K562 (cell line): ENCODE measurements around the gene VDAC2. TPM values are rescaled to one million over a fixed set of nuclear protein-coding genes. Genes with fewer than 3 reads are reported as not detected.

Experiments used
- ARID4B ChIP-seq: sonication (generic); formaldehyde crosslinking; IDR thresholded peaks from 2 replicates; pipeline ENCODE4 v1.8.0; 2022; ENCODE audit warnings: mild to moderate bottlenecking, missing genetic modification reagents
- BRF1 ChIP-seq: IDR thresholded peaks from 3 replicates; pipeline ENCODE4 v1.6.1; 2011; ENCODE audit warnings: borderline replicate concordance, mild to moderate bottlenecking; ENCODE audit not compliant: insufficient read length; ENCODE audit errors: extremely low read depth
- CC2D1A ChIP-seq: fragments of 450-650 bp; IDR thresholded peaks from 2 replicates; pipeline ENCODE4 v1.6.1; 2017; ENCODE audit warnings: mild to moderate bottlenecking
- CCAR2 ChIP-seq: fragments of 200-400 bp; formaldehyde crosslinking; IDR thresholded peaks from 2 replicates; pipeline ENCODE4 v1.6.1; 2017; ENCODE audit warnings: mild to moderate bottlenecking, low read depth, low read length
- GTF2E2 ChIP-seq: fragments of 200-800 bp; sonication (Bioruptor generic); IDR thresholded peaks from 2 replicates; pipeline ENCODE4 v1.6.1; 2016; ENCODE audit warnings: missing genetic modification characterization, missing compliant biosample characterization
- HDAC3 ChIP-seq: fragments of 450-650 bp; IDR thresholded peaks from 2 replicates; pipeline ENCODE4 v1.6.1; 2018; ENCODE audit warnings: borderline replicate concordance, mild to moderate bottlenecking, moderate library complexity; ENCODE audit not compliant: partially characterized antibody
- HNRNPK ChIP-seq: fragments of 200-400 bp; formaldehyde crosslinking; IDR thresholded peaks from one replicate; pipeline ENCODE4 v1.6.1; 2018; ENCODE audit warnings: mild to moderate bottlenecking, low read depth, low read length; ENCODE audit not compliant: poor library complexity, severe bottlenecking
- HNRNPUL1 ChIP-seq: fragments of 200-400 bp; formaldehyde crosslinking; IDR thresholded peaks from 2 replicates; pipeline ENCODE4 v1.6.1; 2017; ENCODE audit warnings: low read length
- MCM3 ChIP-seq: fragments of 450-650 bp; IDR thresholded peaks from 2 replicates; pipeline ENCODE4 v1.6.1; 2016
- MED1 ChIP-seq: sonication (generic); formaldehyde crosslinking; IDR thresholded peaks from 2 replicates; pipeline ENCODE4 v1.8.1; 2023; ENCODE audit warnings: missing genetic modification reagents, borderline replicate concordance
- NCOA4 ChIP-seq: fragments of 450-650 bp; IDR thresholded peaks from 2 replicates; pipeline ENCODE4 v1.6.1; 2018; ENCODE audit warnings: mild to moderate bottlenecking; ENCODE audit not compliant: partially characterized antibody
- PCBP2 ChIP-seq: fragments of 200-400 bp; formaldehyde crosslinking; IDR thresholded peaks from 2 replicates; pipeline ENCODE4 v1.6.1; 2018; ENCODE audit warnings: low read length, low read depth, mild to moderate bottlenecking, moderate library complexity; ENCODE audit not compliant: poor library complexity, severe bottlenecking
- PPARD ChIP-seq: fragments of 250-450 bp; sonication (Bioruptor Pico); IDR thresholded peaks from 2 replicates; pipeline ENCODE4 v1.8.0; 2022; ENCODE audit warnings: inconsistent platforms, mild to moderate bottlenecking, moderate library complexity
- SUPT5H ChIP-seq: fragments of 450-650 bp; IDR thresholded peaks from 2 replicates; pipeline ENCODE4 v1.6.1; 2016
- TEAD1 ChIP-seq, 2 experiments: fragments of 450-650 bp in 1 of 2; sonication (generic) in 1 of 2; formaldehyde crosslinking; IDR thresholded peaks; 2 replicates each; pipeline versions ENCODE4 v1.4.0 to v1.8.0; 2020 to 2022; ENCODE audit warnings: mild to moderate bottlenecking in 2 of 2, missing genetic modification reagents in 1 of 2
- TGIF2 ChIP-seq: sonication (generic); formaldehyde crosslinking; IDR thresholded peaks from 2 replicates; pipeline ENCODE4 v1.8.1; 2022; ENCODE audit warnings: mild to moderate bottlenecking, missing genetic modification reagents, moderate library complexity
- TRIM28 ChIP-seq: fragments of 450-650 bp; IDR thresholded peaks from 2 replicates; pipeline ENCODE4 v1.6.1; 2017
- TSC22D4 ChIP-seq: fragments of 450-650 bp; IDR thresholded peaks from 2 replicates; pipeline ENCODE4 v1.6.1; 2016; ENCODE audit warnings: missing genetic modification characterization, missing biosample characterization, control low read depth
- UBTF ChIP-seq, 2 experiments: IDR thresholded peaks; 2 replicates each; pipeline ENCODE4 v1.6.1; 2012; ENCODE audit warnings: improper control_type of control experiment in 2 of 2, low read depth in 2 of 2, low read length in 2 of 2, borderline replicate concordance in 1 of 2
- ZNF384 ChIP-seq: IDR thresholded peaks from 2 replicates; pipeline ENCODE4 v1.6.1; 2012; ENCODE audit warnings: low read depth, low read length, improper control_type of control experiment
- ZNF436 ChIP-seq: fragments of 250-450, 450-650 bp; sonication (Bioruptor Pico); formaldehyde crosslinking; IDR thresholded peaks from 2 replicates; pipeline ENCODE4 v1.7.0; 2020; ENCODE audit warnings: mild to moderate bottlenecking
- ZNF445 ChIP-seq: fragments of 250-450 bp; sonication (Bioruptor Pico); IDR thresholded peaks from 2 replicates; pipeline ENCODE4 v1.4.0; 2020; ENCODE audit warnings: low read depth, mild to moderate bottlenecking, moderate library complexity
- ZNF695 ChIP-seq: fragments of 450-650 bp; formaldehyde crosslinking; IDR thresholded peaks from 2 replicates; pipeline ENCODE4 v1.4.0; 2020; ENCODE audit warnings: mild to moderate bottlenecking, moderate library complexity
- ZNF780A ChIP-seq: fragments of 250-450 bp; sonication (Bioruptor Pico); IDR thresholded peaks from 2 replicates; pipeline ENCODE4 v1.5.0; 2021; ENCODE audit warnings: mild to moderate bottlenecking
- polyA plus RNA-seq, 8 experiments: library from polyadenylated mRNA; depleted of rRNA in 4 of 8; stranded (reverse) in 5 of 8; unstranded in 3 of 8; fragments of >200 nt; fragmentation: Nextera tagmentation in 2 of 8; fragmentation: Illumina TruSeq in 1 of 8; extraction: Ambion mirVana in 2 of 8; extraction: Trizol in 1 of 8; gene quantifications; 2 replicates each; pipeline versions ENCODE4 v1.2.1 to v1.2.3, GENCODE V29; 2011 to 2014; ENCODE audit warnings: inconsistent platforms in 1 of 8, missing spikeins in 1 of 8
- total RNA-seq, 7 experiments: library from RNA; depleted of rRNA in 6 of 7; stranded (reverse); fragments of >200 nt in 6 of 7; fragmentation: Illumina TruSeq in 2 of 7; extraction: Trizol in 2 of 7; gene quantifications; 2 replicates each; pipeline versions ENCODE4 v1.2.1 to v1.2.3, GENCODE V29; 2011 to 2021; ENCODE audit warnings: low replicate concordance in 1 of 7

Gene VDAC2
- total and polyA plus RNA-seq, 9 of the 15 experiments (the other 6 are each of a cell fraction or from before 2014, with no cell fraction given): 139 to 450 (median 250) TPM

DNA sequence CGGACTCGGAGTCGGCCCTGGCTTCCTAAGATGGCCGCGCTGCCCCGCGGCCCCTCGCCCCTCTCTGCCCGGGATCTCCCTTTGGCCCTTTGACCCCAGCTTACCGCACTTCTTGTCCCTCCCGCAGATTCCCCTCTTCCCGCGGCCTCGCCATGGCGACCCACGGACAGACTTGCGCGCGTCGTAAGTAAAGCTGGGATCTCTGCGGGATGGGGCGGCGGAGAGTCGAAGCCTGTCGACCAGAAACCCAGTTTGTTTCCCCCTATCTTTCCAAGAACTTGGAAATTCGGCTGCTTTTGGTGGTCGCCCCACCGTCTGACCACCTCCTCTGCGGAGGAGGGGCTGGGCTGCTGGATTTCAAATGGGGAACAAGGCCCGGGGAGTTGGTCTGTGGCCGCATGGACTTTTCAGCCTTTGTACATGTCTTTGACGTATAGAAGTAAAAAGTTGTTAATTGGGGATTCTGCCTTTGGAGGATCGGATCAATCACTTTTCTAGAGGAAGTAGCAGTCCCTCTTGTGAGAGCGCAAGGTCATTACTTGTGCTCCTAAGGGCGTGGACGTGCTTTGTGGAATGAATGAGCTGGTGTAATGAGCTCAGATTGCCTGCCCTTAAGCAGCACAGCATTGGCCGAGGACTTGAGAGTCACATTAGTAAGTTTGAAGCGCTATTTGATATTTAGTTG lies 553 bp downstream of the VDAC2 start (continued):
- TF ChIP-seq ARID4B (CRISPR knock-in tag) (peak; percentile 81), MED1 (CRISPR knock-in tag) (no peak), UBTF (IDR thresholded peaks at IDR 0.05; ENCODE audit: borderline replicate concordance in 1 of 2, low read depth in 2 of 2, low read length in 2 of 2) (no peak), BRF1 (no peak), PPARD (no peak), ZNF436 (CRISPR knock-in tag) (no peak), TGIF2 (peak; percentile 44; the same call in 1 of the 2 replicates), ZNF780A (no peak), TRIM28 (no peak), CCAR2 (no peak), ZNF445 (no peak), ZNF384 (no peak), SUPT5H (0 out of 2 replicates have a peak, but pooled peaks have one; percentile 8), HNRNPUL1 (no peak), TEAD1 (CRISPR knock-in tag; IDR thresholded peaks at IDR 0.05) (no peak; a peak in 1 of 4 replicates), NCOA4 (no peak), PCBP2 (no peak), TSC22D4 (tag) (no peak), CC2D1A (no peak; the same call in 1 of the 2 replicates), MCM3 (no peak), ZNF695 (CRISPR knock-in tag) (no peak), HDAC3 (no peak), HNRNPK (no peak), GTF2E2 (tag) (peak; percentile 2; the same call in 1 of the 2 replicates)
